22Rv1 (cell line): Measurements from ENCODE around the gene OR52B2.
"Not testable (repeated sequence)": the region's sequence is repeated elsewhere in the genome, so short reads cannot be mapped to it uniquely, and the experiment has no call there.

ENCODE experiments used
- H3K27ac ChIP-seq: fragments of 450-650 bp; 2 replicates; pipeline ENCODE4 v1.5.1; 2017
- ZFX ChIP-seq: fragments of 450-650 bp; IDR thresholded peaks from 2 replicates; pipeline ENCODE4 v1.6.1; 2017; ENCODE audit warnings: antibody characterized with exemption, borderline replicate concordance
- TF ChIP-seq, protein P1 (sequence below): fragments of 450-650 bp; IDR thresholded peaks from 2 replicates; pipeline ENCODE4 v1.5.1; 2017; ENCODE audit warnings: mild to moderate bottlenecking

OR52B2 gene

DNA sequence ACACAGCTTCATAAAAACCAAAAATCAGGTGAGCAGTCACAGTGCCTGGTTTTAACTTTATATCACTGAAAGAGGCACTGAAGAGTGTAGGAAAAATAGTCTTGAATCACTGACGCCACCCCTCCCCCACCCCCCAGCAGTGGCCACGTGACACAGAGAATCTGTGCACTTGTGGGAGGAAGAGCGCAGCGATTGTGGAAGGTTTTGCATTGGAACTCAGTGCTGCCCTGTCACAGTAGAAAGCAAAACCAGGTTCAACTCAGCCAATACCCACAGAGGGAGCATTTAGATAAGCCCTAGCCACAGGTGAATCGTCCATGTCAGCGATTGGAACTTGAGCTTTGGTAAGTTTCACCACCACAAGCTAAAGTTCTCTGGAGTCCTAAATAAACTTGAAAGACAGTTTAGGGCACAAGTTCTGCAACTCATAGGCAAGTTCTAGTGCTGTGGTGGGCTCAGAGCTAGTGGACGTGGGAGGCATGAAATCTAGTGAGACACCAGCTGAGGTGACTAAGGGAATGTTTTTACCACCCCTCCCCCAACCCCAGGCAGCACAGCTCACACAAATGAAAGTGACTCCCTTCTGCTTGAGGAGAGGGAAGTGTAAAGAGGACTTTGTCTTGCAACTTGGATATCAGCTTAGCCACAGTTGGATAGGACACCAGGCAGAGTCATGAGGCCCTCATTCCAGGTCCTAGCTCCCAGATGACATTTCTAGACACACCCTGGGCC is 13.3 kb downstream of the OR52B2 start:
- H3K27ac ChIP-seq = no peak overlapping the region
- TF ChIP-seq, protein P1, sequence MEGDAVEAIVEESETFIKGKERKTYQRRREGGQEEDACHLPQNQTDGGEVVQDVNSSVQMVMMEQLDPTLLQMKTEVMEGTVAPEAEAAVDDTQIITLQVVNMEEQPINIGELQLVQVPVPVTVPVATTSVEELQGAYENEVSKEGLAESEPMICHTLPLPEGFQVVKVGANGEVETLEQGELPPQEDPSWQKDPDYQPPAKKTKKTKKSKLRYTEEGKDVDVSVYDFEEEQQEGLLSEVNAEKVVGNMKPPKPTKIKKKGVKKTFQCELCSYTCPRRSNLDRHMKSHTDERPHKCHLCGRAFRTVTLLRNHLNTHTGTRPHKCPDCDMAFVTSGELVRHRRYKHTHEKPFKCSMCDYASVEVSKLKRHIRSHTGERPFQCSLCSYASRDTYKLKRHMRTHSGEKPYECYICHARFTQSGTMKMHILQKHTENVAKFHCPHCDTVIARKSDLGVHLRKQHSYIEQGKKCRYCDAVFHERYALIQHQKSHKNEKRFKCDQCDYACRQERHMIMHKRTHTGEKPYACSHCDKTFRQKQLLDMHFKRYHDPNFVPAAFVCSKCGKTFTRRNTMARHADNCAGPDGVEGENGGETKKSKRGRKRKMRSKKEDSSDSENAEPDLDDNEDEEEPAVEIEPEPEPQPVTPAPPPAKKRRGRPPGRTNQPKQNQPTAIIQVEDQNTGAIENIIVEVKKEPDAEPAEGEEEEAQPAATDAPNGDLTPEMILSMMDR = no peak
- no peak for TF ChIP-seq ZFX

DNA sequence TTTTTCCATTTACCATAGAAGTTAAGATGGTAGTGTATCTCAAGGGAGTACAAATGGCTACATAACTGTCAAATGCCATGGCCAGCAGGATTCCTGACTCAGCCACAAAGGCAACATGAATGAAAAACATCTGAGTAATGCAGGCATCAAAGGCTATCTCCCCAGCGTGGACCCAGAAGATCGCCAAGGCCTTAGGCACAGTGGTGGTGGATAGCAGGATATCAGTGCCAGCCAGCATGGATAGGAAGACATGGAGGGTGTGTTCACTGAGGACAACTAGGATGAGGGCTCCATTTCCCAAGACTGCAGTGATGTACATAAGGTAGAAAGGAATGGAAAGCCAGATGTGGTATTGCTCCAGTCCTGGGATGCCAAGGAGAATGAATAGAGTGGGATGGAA is 18.0 kb downstream of the OR52B2 start:
- no peak overlapping the region for H3K27ac ChIP-seq
- TF ChIP-seq, protein P1 = no peak
- TF ChIP-seq ZFX = no peak

DNA sequence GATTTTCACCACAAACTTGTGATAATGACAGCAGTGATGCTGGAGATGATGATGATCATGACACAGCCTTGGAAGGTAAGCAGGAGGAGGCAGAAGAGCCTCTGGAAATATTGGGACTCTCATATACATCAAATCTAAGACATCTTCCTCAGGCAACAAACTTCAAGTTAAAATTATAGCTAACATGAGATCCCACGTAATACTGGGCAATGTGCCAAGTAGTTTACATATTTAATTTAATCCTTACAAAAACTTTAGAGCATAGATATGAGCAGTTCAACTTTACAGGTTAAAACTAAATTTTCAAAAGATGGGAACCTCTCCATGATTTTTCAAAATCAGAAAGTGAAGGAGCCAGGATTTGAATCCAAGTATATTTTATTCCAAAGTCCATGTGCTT is 19.0 kb downstream of the OR52B2 start:
- no peak for TF ChIP-seq ZFX
- TF ChIP-seq, protein P1 = no peak

DNA sequence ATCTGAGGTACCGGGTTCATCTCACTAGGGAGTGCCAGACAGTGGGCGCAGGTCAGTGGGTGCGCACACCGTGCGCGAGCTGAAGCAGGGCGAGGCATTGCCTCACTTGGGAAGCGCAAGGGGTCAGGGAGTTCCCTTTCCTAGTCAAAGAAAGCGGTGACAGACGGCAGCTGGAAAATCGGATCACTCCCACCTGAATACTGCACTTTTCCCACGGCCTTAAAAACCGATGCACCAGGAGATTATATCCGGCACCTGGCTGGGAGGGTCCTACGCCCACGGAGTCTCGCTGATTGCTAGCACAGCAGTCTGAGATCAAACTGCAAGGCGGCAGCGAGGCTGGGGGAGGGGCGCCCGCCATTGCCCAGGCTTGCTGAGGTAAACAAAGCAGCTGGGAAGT is 26.4 kb downstream of the OR52B2 start:
- H3K27ac ChIP-seq = peak overlapping the region; percentile 38; the same call in 1 of the 2 replicates

More for the DNA sequence above, 19.0 kb downstream of the OR52B2 start:
- no peak overlapping the region for H3K27ac ChIP-seq

DNA sequence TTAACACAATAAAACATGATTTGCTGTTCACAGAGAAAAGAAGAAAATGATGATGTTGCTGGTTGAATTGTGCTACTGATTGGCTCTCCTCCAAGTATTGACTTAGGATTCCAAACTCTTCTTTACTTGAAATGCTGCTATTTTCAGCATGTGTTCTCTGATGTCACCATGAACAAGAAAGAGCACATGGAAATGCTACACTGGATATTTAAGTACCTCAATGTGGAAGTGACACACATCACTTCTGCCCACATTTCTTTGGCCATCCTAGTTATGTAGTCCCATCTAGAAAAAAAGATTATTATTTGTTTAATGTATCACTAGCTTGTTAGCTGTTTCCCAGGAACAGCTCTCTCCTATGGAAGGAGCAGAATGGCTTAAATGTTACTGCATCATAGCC is 27.2 kb downstream of the OR52B2 start:
- no peak for TF ChIP-seq ZFX
- TF ChIP-seq, protein P1 = no peak
- H3K27ac ChIP-seq = no peak overlapping the region

DNA sequence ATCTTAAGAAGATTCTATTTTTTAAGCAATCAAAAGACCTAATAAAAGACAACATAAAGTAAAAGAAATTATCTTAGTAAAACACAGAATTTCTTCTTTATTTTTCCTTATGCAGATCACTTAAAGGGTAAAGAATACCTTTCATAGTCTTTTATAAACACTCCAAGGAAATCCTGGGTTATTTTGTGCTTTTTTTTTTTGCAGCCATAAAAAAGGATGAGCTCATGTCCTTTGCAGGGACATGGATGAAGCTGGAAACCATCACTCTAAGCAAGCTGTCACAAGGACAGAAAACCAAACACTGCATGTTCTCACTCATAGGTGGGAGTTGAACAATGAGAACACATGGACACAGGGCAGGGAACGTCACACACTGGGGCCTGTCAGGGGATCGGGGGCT is 34.2 kb downstream of the OR52B2 start:
- not testable (repeated sequence) for H3K27ac ChIP-seq

DNA sequence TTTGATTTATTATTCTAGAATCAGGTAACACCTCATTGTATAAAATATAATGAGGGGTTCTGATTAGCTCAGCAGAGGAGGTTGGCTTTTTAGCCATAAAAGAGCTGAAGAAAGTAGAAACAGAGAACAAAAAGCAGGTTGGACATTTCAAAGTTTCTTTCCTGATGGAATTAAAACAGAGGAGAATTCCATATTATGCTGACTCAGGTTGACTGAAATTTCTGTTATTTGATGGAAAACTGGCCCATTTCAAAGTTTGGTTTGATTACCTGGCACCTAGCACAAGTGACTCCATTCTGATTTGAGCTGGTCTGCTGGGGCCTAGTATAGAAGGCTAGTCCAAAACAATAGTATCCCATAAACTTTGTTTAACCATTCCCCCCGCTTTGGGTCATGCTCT is 37.7 kb downstream of the OR52B2 start:
- no peak for TF ChIP-seq ZFX
- TF ChIP-seq, protein P1 = no peak
- no peak overlapping the region for H3K27ac ChIP-seq

DNA sequence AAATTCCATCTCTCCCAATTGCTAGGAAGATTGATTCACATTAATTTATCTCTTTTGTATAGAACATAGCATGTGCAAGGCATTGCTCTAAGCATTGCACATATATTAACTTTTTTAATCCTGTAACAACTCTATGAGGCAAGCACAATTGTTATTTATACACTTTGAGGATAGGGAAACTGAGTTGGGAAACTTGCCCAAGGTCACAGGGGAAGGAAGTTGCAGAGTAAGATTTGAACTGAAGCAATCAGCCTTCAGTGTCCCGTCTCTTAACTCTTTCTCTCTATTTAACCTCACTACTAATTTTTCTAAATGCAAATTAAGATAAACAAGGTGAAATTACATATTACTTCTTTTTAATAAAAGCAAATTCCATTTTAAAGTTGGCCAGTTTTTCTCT is 40.5 kb downstream of the OR52B2 start:
- no peak for TF ChIP-seq ZFX
- TF ChIP-seq, protein P1 = no peak
- H3K27ac ChIP-seq = no peak overlapping the region
